Islet precursor cell (in vitro differentiated cells): ENCODE measurements around the gene RHOT1.
"Not testable (repeated sequence)": the region's sequence is repeated elsewhere in the genome, so short reads cannot be mapped to it uniquely, and the experiment has no call there.

Source experiments
- DNase-seq: peaks from one replicate; pipeline ENCODE4 v3.0.0-alpha.2; 2018

RHOT1 gene

GRCh38 chr17:32160526-32160925 lies 18.2 kb downstream of the RHOT1 start:
- DNase-seq: no peak

GRCh38 chr17:32161029-32161428 lies 18.7 kb downstream of the RHOT1 start:
- DNase-seq: no peak

- no peak for DNase-seq
Measured at GRCh38 chr17:32161506-32162365, 19.4 kb downstream of the RHOT1 start.

GRCh38 chr17:32174889-32175288 lies 32.6 kb downstream of the RHOT1 start:
- no peak for DNase-seq

- DNase-seq: not testable (repeated sequence)
Measured at GRCh38 chr17:32178679-32179078, 36.4 kb downstream of the RHOT1 start.

- not testable (repeated sequence) for DNase-seq
Measured at GRCh38 chr17:32179103-32179502, 36.8 kb downstream of the RHOT1 start.

- DNase-seq: not testable (repeated sequence)
Measured at GRCh38 chr17:32179526-32179925, 37.2 kb downstream of the RHOT1 start.

GRCh38 chr17:32180262-32180661 lies 38.0 kb downstream of the RHOT1 start:
- not testable (repeated sequence) for DNase-seq

GRCh38 chr17:32185875-32186274 lies 43.6 kb downstream of the RHOT1 start:
- DNase-seq: no peak

- DNase-seq: no peak
Measured at GRCh38 chr17:32187271-32187670, 45.0 kb downstream of the RHOT1 start.

GRCh38 chr17:32189343-32189742 lies 47.0 kb downstream of the RHOT1 start:
- DNase-seq: no peak

- DNase-seq: no peak
Measured at GRCh38 chr17:32191306-32191705, 49.0 kb downstream of the RHOT1 start.

GRCh38 chr17:32192379-32192778 lies 50.1 kb downstream of the RHOT1 start:
- no peak for DNase-seq

- no peak for DNase-seq
Measured at GRCh38 chr17:32197987-32198386, 55.7 kb downstream of the RHOT1 start.

GRCh38 chr17:32206861-32207260 lies 64.6 kb downstream of the RHOT1 start:
- no peak for DNase-seq

GRCh38 chr17:32208436-32208835 lies 66.1 kb downstream of the RHOT1 start:
- DNase-seq: no peak

GRCh38 chr17:32209608-32210007 lies 67.3 kb downstream of the RHOT1 start:
- DNase-seq: no peak

GRCh38 chr17:32211671-32212070 lies 69.4 kb downstream of the RHOT1 start:
- no peak for DNase-seq

- DNase-seq: no peak
Measured at GRCh38 chr17:32215696-32216095, 73.4 kb downstream of the RHOT1 start.

- no peak for DNase-seq
Measured at GRCh38 chr17:32222621-32223020, 80.3 kb downstream of the RHOT1 start.

GRCh38 chr17:32223703-32224102 lies 81.4 kb downstream of the RHOT1 start:
- DNase-seq: no peak

- DNase-seq: no peak
Measured at GRCh38 chr17:32226886-32227285, 84.6 kb downstream of the RHOT1 start.

GRCh38 chr17:32227910-32228309 lies 85.6 kb downstream of the RHOT1 start:
- DNase-seq: no peak

GRCh38 chr17:32235588-32235987 lies 93.3 kb downstream of the RHOT1 start:
- DNase-seq: no peak

GRCh38 chr17:32239456-32239855 lies 97.2 kb downstream of the RHOT1 start:
- DNase-seq: no peak
